Activated naive CD8-positive, alpha-beta T cell treated with anti-CD3 and anti-CD28 coated beads, Interleukin-2, amount 10 ng/mL, durations not matched to agents 7 days and 5 days (primary cell): ENCODE data around the gene MRPL10. TPM values are rescaled to one million over a fixed set of nuclear protein-coding genes. Genes with fewer than 3 reads are reported as not detected.

Source experiments
- ATAC-seq: fragments of 150-1000 bp; cut with Tn5 transposase; one replicate; pipeline ENCODE4 v1.10.0; 2021; ENCODE audit warnings: low read depth, moderate library complexity
- POLR2A ChIA-PET: fragments of 350-600 bp; sonication (Branson Sonifier 250); formaldehyde crosslinking; loops from one replicate; lab custom pipeline; 2021; ENCODE audit warnings: antibody characterized with exemption; lab: Charles Lee
- DNase-seq: peaks from one replicate; pipeline ENCODE4 v3.0.0; 2021
- H3K27ac Mint-ChIP-seq: one replicate; pipeline ENCODE4 v1.8.0; 2022; ENCODE audit warnings: mild to moderate bottlenecking, mixed read lengths
- H3K27me3 Mint-ChIP-seq: one replicate; pipeline ENCODE4 v1.8.0; 2022; ENCODE audit warnings: mild to moderate bottlenecking, moderate library complexity, mixed read lengths
- H3K36me3 Mint-ChIP-seq: one replicate; pipeline ENCODE4 v1.8.0; 2021; ENCODE audit warnings: mild to moderate bottlenecking, mixed read lengths
- H3K4me1 Mint-ChIP-seq: one replicate; pipeline ENCODE4 v1.8.0; 2021; ENCODE audit warnings: mixed read lengths
- H3K4me3 Mint-ChIP-seq: one replicate; pipeline ENCODE4 v1.8.0; 2022; ENCODE audit warnings: mild to moderate bottlenecking, moderate library complexity, mixed read lengths
- H3K9me3 Mint-ChIP-seq: one replicate; pipeline ENCODE4 v1.8.0; 2021; ENCODE audit warnings: mixed read lengths
- total RNA-seq, 2 experiments: library from RNA; stranded (reverse); gene quantifications; one replicate each; pipeline ENCODE4 v1.2.3, GENCODE V29; 2021

Gene MRPL10
- 10 to 100 TPM; 49.7 to 50.3 TPM for total RNA-seq

GRCh38 chr17:47831003-47831933, at the start of gene MRPL10, which contains the start of gene LRRC46:
MRPL10 (minus strand) TSS chr17:47831541; CDS start chr17:47831511, 30 bp downstream.
LRRC46 (plus strand) TSS chr17:47831670; CDS start chr17:47831990, 320 bp downstream.
- Mint-ChIP-seq H3K9me3 (no peaks in the 10 kb centered on the region), H3K27me3 (no peaks in the 10 kb centered on the region), H3K36me3 (peaks cover 5% of the 10 kb centered on the region), H3K4me3 (peak within 1 kb of the TSS; percentile 97), H3K27ac (peak within 1 kb of the TSS; percentile 95), H3K4me1 (peaks cover 38% of the 10 kb centered on the region)
- POLR2A ChIA-PET = interaction anchor here (0.6 to 1.7 kb wide), 15 partner anchors 8 to 218 kb away, joined by 3 to 19 read pairs (median 4); partner anchors contain the start of genes KPNB1, OSBPL7, PNPO and SCRN2
- DNase-seq (peak; percentile 93), ATAC-seq (peak; percentile 94)

GRCh38 chr17:47879776-47880454, 48.6 kb upstream of the MRPL10 start:
- Mint-ChIP-seq H3K27me3 (peaks cover 16% of the 10 kb centered on the region), H3K36me3 (no peaks in the 10 kb centered on the region), H3K4me1 (peaks cover 9% of the 10 kb centered on the region), H3K27ac (no peak overlapping the region), H3K4me3 (no peak overlapping the region), H3K9me3 (no peaks in the 10 kb centered on the region)
- POLR2A ChIA-PET = no interaction called here
- ATAC-seq = no peak
- DNase-seq = no peak

- no peak overlapping the region for H3K27ac Mint-ChIP-seq
- H3K4me1 Mint-ChIP-seq = peaks cover 6% of the 10 kb centered on the region
- DNase-seq (no peak), ATAC-seq (no peak)
- POLR2A ChIA-PET = no interaction called here
- H3K9me3 Mint-ChIP-seq = no peaks in the 10 kb centered on the region
- no peak overlapping the region for H3K4me3 Mint-ChIP-seq
- H3K36me3 Mint-ChIP-seq = no peaks in the 10 kb centered on the region
- peaks cover 20% of the 10 kb centered on the region for H3K27me3 Mint-ChIP-seq
Measured at GRCh38 chr17:47879028-47879585, 47.8 kb upstream of the MRPL10 start.

GRCh38 chr17:47878203-47879027, 47.1 kb upstream of the MRPL10 start:
- DNase-seq = no peak
- H3K27ac Mint-ChIP-seq = no peak overlapping the region
- no peak overlapping the region for H3K4me3 Mint-ChIP-seq
- POLR2A ChIA-PET = interaction anchor here (0.6 kb wide), 1 partner anchor 153 kb away, joined by 4 read pairs; no protein-coding TSS in a partner anchor
- no peaks in the 10 kb centered on the region for H3K36me3 Mint-ChIP-seq
- no peaks in the 10 kb centered on the region for H3K9me3 Mint-ChIP-seq
- ATAC-seq = no peak
- H3K4me1 Mint-ChIP-seq = peaks cover 6% of the 10 kb centered on the region
- H3K27me3 Mint-ChIP-seq = peaks cover 27% of the 10 kb centered on the region

GRCh38 chr17:47877368-47878034, 46.2 kb upstream of the MRPL10 start:
- DNase-seq (no peak), ATAC-seq (no peak)
- POLR2A ChIA-PET = interaction anchor here (0.6 kb wide), 1 partner anchor 154 kb away, joined by 4 read pairs; no protein-coding TSS in a partner anchor
- Mint-ChIP-seq H3K36me3 (no peaks in the 10 kb centered on the region), H3K4me3 (no peak overlapping the region), H3K9me3 (no peaks in the 10 kb centered on the region), H3K27ac (no peak overlapping the region), H3K4me1 (peaks cover 4% of the 10 kb centered on the region), H3K27me3 (peaks cover 34% of the 10 kb centered on the region)

- Mint-ChIP-seq H3K4me3 (no peak overlapping the region), H3K9me3 (no peaks in the 10 kb centered on the region), H3K27ac (no peak overlapping the region), H3K36me3 (no peaks in the 10 kb centered on the region), H3K4me1 (peaks cover 4% of the 10 kb centered on the region), H3K27me3 (peaks cover 52% of the 10 kb centered on the region)
- DNase-seq = no peak
- ATAC-seq = no peak
- POLR2A ChIA-PET = no interaction called here
Measured at GRCh38 chr17:47875011-47875985, 44.0 kb upstream of the MRPL10 start.

- Mint-ChIP-seq H3K27me3 (peaks cover 66% of the 10 kb centered on the region), H3K4me3 (no peak overlapping the region), H3K27ac (no peak overlapping the region), H3K9me3 (no peaks in the 10 kb centered on the region), H3K4me1 (no peaks in the 10 kb centered on the region), H3K36me3 (no peaks in the 10 kb centered on the region)
- DNase-seq = no peak
- POLR2A ChIA-PET = no interaction called here
- ATAC-seq = no peak
Measured at GRCh38 chr17:47873200-47874090, 42.1 kb upstream of the MRPL10 start.

- no peak for DNase-seq
- peaks cover 65% of the 10 kb centered on the region for H3K27me3 Mint-ChIP-seq
Measured at GRCh38 chr17:47872651-47873161, 41.4 kb upstream of the MRPL10 start.

GRCh38 chr17:47872019-47872650, 40.8 kb upstream of the MRPL10 start:
- no peak overlapping the region for H3K4me3 Mint-ChIP-seq
- H3K4me1 Mint-ChIP-seq = no peaks in the 10 kb centered on the region
- POLR2A ChIA-PET = no interaction called here
- ATAC-seq = no peak
- no peak for DNase-seq
- no peaks in the 10 kb centered on the region for H3K36me3 Mint-ChIP-seq
- H3K27ac Mint-ChIP-seq = no peak overlapping the region
- H3K27me3 Mint-ChIP-seq = peaks cover 68% of the 10 kb centered on the region
- no peaks in the 10 kb centered on the region for H3K9me3 Mint-ChIP-seq

More at GRCh38 chr17:47872651-47873161, 41.4 kb upstream of the MRPL10 start:
- Mint-ChIP-seq H3K9me3 (no peaks in the 10 kb centered on the region), H3K4me3 (no peak overlapping the region), H3K27ac (no peak overlapping the region), H3K36me3 (no peaks in the 10 kb centered on the region), H3K4me1 (no peaks in the 10 kb centered on the region)
- ATAC-seq = no peak
- POLR2A ChIA-PET = no interaction called here

GRCh38 chr17:47871048-47871447, 39.7 kb upstream of the MRPL10 start:
- no peak overlapping the region for H3K27ac Mint-ChIP-seq
- POLR2A ChIA-PET = no interaction called here

More at GRCh38 chr17:47871048-47871447, 39.7 kb upstream of the MRPL10 start:
- Mint-ChIP-seq H3K4me3 (no peak overlapping the region), H3K27me3 (peaks cover 68% of the 10 kb centered on the region), H3K9me3 (no peaks in the 10 kb centered on the region), H3K36me3 (no peaks in the 10 kb centered on the region), H3K4me1 (no peaks in the 10 kb centered on the region)
- ATAC-seq = no peak
- DNase-seq = no peak
